ENCODE data around the gene ITGB5. TPM values are rescaled to one million over a fixed set of nuclear protein-coding genes. Genes with fewer than 3 reads are reported as not detected.

ITGB5 gene
- total RNA-seq, 4 donors from 2014 or later = 159 to 397 (median 245) TPM

GRCh38 chr3:124860599-124860998, 26.6 kb downstream of the ITGB5 start:
- TF ChIP-seq POLR2AphosphoS5 (IDR thresholded peaks at IDR 0.05) (peak in 2 of 3 donors; percentile 43 to 51), CTCF (IDR thresholded peaks at IDR 0.05) (no peak)
- no peaks in the 10 kb centered on the region for H3K27me3 ChIP-seq
- H3K9me3 ChIP-seq = no peaks in the 10 kb centered on the region
- no peaks in the 10 kb centered on the region for H3K36me3 ChIP-seq
- peak overlapping the region; percentile 65 for H3K27ac ChIP-seq
- H3K4me1 ChIP-seq = peaks cover 24% of the 10 kb centered on the region
- peak in 1 of 2 donors; percentile 89 for DNase-seq (ENCODE audit: low spot score in 2 of 2)
- WGBS = 54% methylated on average over 1 of the region's 1 CpG
- no peak overlapping the region for H3K4me3 ChIP-seq

- Histone ChIP-seq H3K27ac (peak overlapping the region; percentile 28), H3K4me1 (peaks cover 24% of the 10 kb centered on the region)
Measured at GRCh38 chr3:124859025-124859424, 28.1 kb downstream of the ITGB5 start.

GRCh38 chr3:124858275-124858674, 28.9 kb downstream of the ITGB5 start:
- WGBS = 57% methylated on average over 1 of the region's 1 CpG
- Histone ChIP-seq H3K27me3 (no peaks in the 10 kb centered on the region), H3K4me3 (no peak overlapping the region), H3K4me1 (peaks cover 29% of the 10 kb centered on the region), H3K27ac (no peak overlapping the region), H3K36me3 (peaks cover 10% of the 10 kb centered on the region), H3K9me3 (no peaks in the 10 kb centered on the region)
- TF ChIP-seq POLR2AphosphoS5 (IDR thresholded peaks at IDR 0.05) (no peak), CTCF (IDR thresholded peaks at IDR 0.05) (no peak), EP300 (IDR thresholded peaks at IDR 0.05) (no peak), POLR2A (IDR thresholded peaks at IDR 0.05) (no peak)
- DNase-seq (ENCODE audit: low spot score in 2 of 2) = no peak

More at GRCh38 chr3:124859025-124859424, 28.1 kb downstream of the ITGB5 start:
- no peaks in the 10 kb centered on the region for H3K9me3 ChIP-seq
- no peak for DNase-seq (ENCODE audit: low spot score in 2 of 2)
- H3K36me3 ChIP-seq = peaks cover 10% of the 10 kb centered on the region
- TF ChIP-seq POLR2AphosphoS5 (IDR thresholded peaks at IDR 0.05) (no peak), EP300 (IDR thresholded peaks at IDR 0.05) (no peak), CTCF (IDR thresholded peaks at IDR 0.05) (no peak), POLR2A (IDR thresholded peaks at IDR 0.05) (no peak)
- WGBS = 83% methylated on average over 7 of the region's 7 CpGs
- no peak overlapping the region for H3K4me3 ChIP-seq
- no peaks in the 10 kb centered on the region for H3K27me3 ChIP-seq

- H3K4me1 ChIP-seq = peaks cover 22% of the 10 kb centered on the region
- WGBS = 85% methylated on average over 2 of the region's 2 CpGs
- DNase-seq (ENCODE audit: low spot score in 2 of 2) = no peak
- H3K9me3 ChIP-seq = no peaks in the 10 kb centered on the region
- H3K4me3 ChIP-seq = no peak overlapping the region
- H3K36me3 ChIP-seq = peaks cover 10% of the 10 kb centered on the region
- H3K27me3 ChIP-seq = no peaks in the 10 kb centered on the region
- TF ChIP-seq EP300 (IDR thresholded peaks at IDR 0.05) (no peak), POLR2A (IDR thresholded peaks at IDR 0.05) (no peak), POLR2AphosphoS5 (IDR thresholded peaks at IDR 0.05) (no peak), CTCF (IDR thresholded peaks at IDR 0.05) (no peak)
- H3K27ac ChIP-seq = no peak overlapping the region
Measured at GRCh38 chr3:124856677-124857076, 30.5 kb downstream of the ITGB5 start.

GRCh38 chr3:124854009-124854408, 33.2 kb downstream of the ITGB5 start:
- Histone ChIP-seq H3K36me3 (peaks cover 10% of the 10 kb centered on the region), H3K4me1 (peaks cover 28% of the 10 kb centered on the region), H3K9me3 (no peaks in the 10 kb centered on the region), H3K27ac (no peak overlapping the region), H3K27me3 (no peaks in the 10 kb centered on the region), H3K4me3 (no peak overlapping the region)
- WGBS = 53% methylated on average over 1 of the region's 1 CpG
- no peak for TF ChIP-seq POLR2A (IDR thresholded peaks at IDR 0.05)
- TF ChIP-seq POLR2AphosphoS5 (IDR thresholded peaks at IDR 0.05) = no peak
- no peak for TF ChIP-seq CTCF (IDR thresholded peaks at IDR 0.05)
- no peak for TF ChIP-seq EP300 (IDR thresholded peaks at IDR 0.05)
- no peak for DNase-seq (ENCODE audit: low spot score in 2 of 2)

Data from suprapubic skin (tissue), 4 donors.